A549 treated with AZD9567 at 1 μM for 4 hours (cell line): ENCODE results near the gene ADAT2. TPM values are rescaled to one million over a fixed set of nuclear protein-coding genes. Genes with fewer than 3 reads are reported as not detected.

ENCODE experiments used
- total RNA-seq: library from RNA; stranded (reverse); fragments of 200-300 nt; extraction: Qiagen RNA extraction; gene quantifications from 5 replicates; pipeline ENCODE4 v1.2.3, GENCODE V29; 2022; ENCODE audit not compliant: insufficient read depth

The ADAT2 gene
- 3.4 to 4.8 TPM (median 3.9 TPM) in 5 replicates for total RNA-seq

GRCh38 chr6:143450453-143451371 lies at the start of gene ADAT2, which contains the start of gene PEX3:
Gene ADAT2, minus strand, starts transcription at chr6:143450695. Its CDS starts 37 bp downstream, at chr6:143450658.
Gene PEX3, plus strand, starts transcription at chr6:143450805. Its CDS starts 238 bp downstream, at chr6:143451043.

Other genes starting within 250 kb of the ADAT2 start
- gene PEX3, start 110 bp upstream of the ADAT2 start, total RNA-seq = 10.1 to 21.2 TPM (median 11.1 TPM) in 5 replicates
- gene FUCA2, start 61.0 kb upstream of the ADAT2 start, total RNA-seq = 50.8 to 57.2 TPM (median 52.9 TPM) in 5 replicates
- gene PHACTR2, start 227.3 kb upstream of the ADAT2 start, total RNA-seq = 3.9 to 12.0 TPM (median 4.3 TPM) in 5 replicates